Keratinocyte (primary cell): Measurements from ENCODE around the gene SNU13.

ENCODE experiments used
- CTCF ChIP-seq, 3 experiments: IDR thresholded peaks in 1 of 3; conservative IDR thresholded peaks in 1 of 3; optimal IDR thresholded peaks in 1 of 3; 2 replicates in 2 of 3; 3 replicates in 1 of 3; pipeline versions ENCODE3 to v1.5.1; 2011; ENCODE audit warnings: low read length in 3 of 3, mild to moderate bottlenecking in 3 of 3, moderate library complexity in 2 of 3, control low read depth in 1 of 3, inconsistent platforms in 1 of 3; ENCODE audit not compliant: insufficient read depth in 2 of 3; ENCODE audit errors: extremely low read depth in 1 of 3
- EZH2 ChIP-seq: IDR thresholded peaks from one replicate; pipeline ENCODE4 v1.6.1; 2012; ENCODE audit warnings: inconsistent platforms, mild to moderate bottlenecking, low read length, moderate library complexity

DNA sequence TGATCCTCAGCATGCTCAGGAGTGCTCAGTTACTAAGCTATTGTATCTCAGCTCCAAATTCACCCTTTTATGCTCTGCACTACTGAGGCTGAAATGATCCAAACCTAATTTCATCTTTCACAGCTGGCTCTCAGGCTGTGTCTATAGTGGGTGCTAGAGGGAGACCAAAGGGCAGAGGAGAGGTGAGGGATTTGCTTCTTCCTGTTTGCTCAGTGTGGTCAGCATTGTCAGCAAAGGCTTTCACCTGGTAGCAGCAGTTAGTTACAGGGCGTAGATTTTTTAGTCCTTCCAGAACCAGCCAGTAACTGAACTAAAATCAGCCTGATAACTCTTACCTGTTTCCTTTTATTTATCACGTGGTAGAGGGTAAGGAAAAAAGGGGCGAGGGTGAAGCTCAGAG is 34.3 kb downstream of the SNU13 start:
- TF ChIP-seq CTCF (optimal IDR thresholded peaks at IDR 0.05 in 1 of 3, IDR thresholded peaks at IDR 0.05 in 1 of 3, conservative IDR thresholded peaks at IDR 0.05 in 1 of 3; ENCODE audit: extremely low read depth in 1 of 3, insufficient read depth in 2 of 3, low read length in 3 of 3): no peak
- no peak for TF ChIP-seq EZH2
